Measurements from ENCODE around the gene CDK2AP2.
"Not testable (repeated sequence)": the region's sequence is repeated elsewhere in the genome, so short reads cannot be mapped to it uniquely, and the experiment has no call there.

Gene CDK2AP2

DNA sequence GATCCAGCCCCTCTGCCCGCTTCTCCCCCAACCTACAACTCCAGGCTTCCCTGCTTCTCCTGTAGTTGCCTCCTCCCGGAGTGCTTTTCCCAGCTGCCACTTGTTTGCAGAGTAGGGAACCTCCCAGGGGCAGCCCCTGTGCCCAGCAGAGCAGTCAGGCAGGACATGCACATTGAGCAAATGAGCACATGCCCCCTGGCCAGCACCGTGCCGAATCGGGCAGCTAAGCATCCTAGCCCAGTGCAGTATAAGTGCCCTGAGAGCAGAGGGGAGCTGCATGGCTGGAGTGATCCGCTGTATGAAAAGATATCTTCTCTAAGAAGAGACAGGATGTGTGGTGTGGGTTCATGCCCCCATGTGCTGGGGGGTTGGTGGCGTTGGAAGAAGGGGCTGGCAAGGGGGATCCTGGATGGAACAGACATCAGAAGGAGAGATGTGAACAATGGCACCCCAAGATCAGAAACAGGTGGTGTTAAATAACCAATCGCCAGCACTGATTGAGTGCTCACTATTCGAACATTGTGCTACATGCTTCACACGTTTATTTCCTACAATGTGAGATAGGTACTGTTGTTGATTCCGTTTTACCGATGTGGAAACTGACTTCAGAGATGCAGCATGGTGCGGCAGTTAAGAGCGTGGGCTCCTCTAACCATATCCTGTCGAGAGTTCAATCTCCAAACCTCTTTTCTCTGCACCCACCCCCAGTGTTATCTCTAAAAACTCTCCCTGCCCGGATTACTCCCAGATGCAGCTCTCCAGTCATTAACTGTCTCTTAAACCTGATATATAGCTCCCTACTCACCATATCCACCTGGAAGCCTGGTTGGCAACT, 23.9 kb downstream of the CDK2AP2 start:
- Histone ChIP-seq H3F3A (ENCODE audit: insufficient read depth, low read length) (0 out of 2 replicates have a peak, but pooled peaks cover 2% of the 10 kb centered on the region), H3K9me3 (ENCODE audit: low read length) (no peaks in the 10 kb centered on the region), H4K20me1 (ENCODE audit: insufficient read depth, low read length) (no peaks in the 10 kb centered on the region), H3K27me3 (ENCODE audit: insufficient read depth, low read length) (no peaks in the 10 kb centered on the region), H3K79me2 (ENCODE audit: insufficient read depth, low read length) (no peaks in the 10 kb centered on the region), H3K9me2 (ENCODE audit: low read depth, low read length) (no peaks in the 10 kb centered on the region), H3K4me1 (ENCODE audit: insufficient read depth, low read length, severe bottlenecking) (peaks cover 47% of the 10 kb centered on the region), H3K36me3 (ENCODE audit: insufficient read depth, low read length) (peaks cover 11% of the 10 kb centered on the region; the same call in 1 of the 2 replicates), H3K9ac (ENCODE audit: low read length) (peak overlapping the region; percentile 88), H3K4me3 (ENCODE audit: low read depth, low read length, poor library complexity, severe bottlenecking) (peak overlapping the region; percentile 56), H3K4me2 (ENCODE audit: low read length) (peak overlapping the region; percentile 99), H2AFZ (ENCODE audit: low read length) (no peak overlapping the region), H3K27ac (ENCODE audit: low read depth, low read length, poor library complexity, severe bottlenecking) (peak overlapping the region; percentile 91)
- no peak for TF ChIP-seq EZH2 (IDR thresholded peaks at IDR 0.05; ENCODE audit: borderline replicate concordance, low read length)
- TF ChIP-seq, protein P1, sequence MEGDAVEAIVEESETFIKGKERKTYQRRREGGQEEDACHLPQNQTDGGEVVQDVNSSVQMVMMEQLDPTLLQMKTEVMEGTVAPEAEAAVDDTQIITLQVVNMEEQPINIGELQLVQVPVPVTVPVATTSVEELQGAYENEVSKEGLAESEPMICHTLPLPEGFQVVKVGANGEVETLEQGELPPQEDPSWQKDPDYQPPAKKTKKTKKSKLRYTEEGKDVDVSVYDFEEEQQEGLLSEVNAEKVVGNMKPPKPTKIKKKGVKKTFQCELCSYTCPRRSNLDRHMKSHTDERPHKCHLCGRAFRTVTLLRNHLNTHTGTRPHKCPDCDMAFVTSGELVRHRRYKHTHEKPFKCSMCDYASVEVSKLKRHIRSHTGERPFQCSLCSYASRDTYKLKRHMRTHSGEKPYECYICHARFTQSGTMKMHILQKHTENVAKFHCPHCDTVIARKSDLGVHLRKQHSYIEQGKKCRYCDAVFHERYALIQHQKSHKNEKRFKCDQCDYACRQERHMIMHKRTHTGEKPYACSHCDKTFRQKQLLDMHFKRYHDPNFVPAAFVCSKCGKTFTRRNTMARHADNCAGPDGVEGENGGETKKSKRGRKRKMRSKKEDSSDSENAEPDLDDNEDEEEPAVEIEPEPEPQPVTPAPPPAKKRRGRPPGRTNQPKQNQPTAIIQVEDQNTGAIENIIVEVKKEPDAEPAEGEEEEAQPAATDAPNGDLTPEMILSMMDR (IDR thresholded peaks at IDR 0.05; ENCODE audit: low read length): no peak

DNA sequence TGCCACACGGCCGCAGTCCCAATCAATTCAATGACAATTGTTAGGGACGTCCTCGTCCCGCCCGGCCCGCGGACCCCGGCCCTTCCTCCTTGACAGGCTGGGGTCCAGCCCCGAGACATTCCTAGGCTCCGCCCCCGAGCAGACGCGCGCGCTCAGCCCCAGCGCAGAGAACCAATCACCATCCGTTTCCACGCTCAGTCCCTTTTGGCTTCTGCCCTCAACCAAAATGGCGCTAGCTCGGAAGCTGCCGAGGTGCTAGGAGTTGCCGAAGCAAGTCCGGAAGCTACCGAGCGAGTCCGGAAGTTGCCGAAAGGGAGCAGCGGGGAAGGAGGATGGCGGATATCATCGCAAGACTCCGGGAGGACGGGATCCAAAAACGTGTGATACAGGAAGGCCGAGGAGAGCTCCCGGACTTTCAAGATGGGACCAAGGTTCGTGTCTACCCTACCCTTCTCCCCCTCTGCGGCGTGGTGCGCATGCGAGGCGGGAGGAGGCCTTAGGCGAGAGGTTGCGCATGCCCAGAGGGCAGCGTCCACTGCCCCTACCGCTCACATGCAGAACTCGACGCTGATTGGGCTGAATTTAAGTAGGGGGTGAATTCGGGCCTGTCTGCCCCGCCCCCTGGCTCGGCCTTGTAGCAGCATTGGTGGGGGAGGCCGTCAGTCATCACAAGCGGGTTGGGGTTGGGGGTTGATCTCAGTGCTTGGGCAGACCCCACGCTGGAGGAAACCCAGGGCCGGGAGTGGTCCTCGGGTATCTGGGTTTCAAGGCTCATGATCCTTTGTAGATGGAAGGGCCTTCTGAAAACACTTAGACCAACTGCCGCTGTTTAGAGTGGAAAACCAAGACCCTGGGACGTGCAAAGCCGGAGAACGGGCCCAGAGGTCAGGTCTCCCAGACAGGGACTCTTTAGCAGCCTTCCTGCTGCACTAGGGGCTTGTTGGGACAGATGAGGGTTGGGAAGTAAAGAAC, 24.8 kb downstream of the CDK2AP2 start, which contains the start of gene AIP:
AIP (plus strand) TSS at position 200 of the 972 bp plus-strand sequence; CDS start at position 333, 133 bp downstream.
- Histone ChIP-seq H3K79me2 (ENCODE audit: insufficient read depth, low read length) (no peaks in the 10 kb centered on the region), H3K9me3 (ENCODE audit: low read length) (no peaks in the 10 kb centered on the region), H3K4me2 (ENCODE audit: low read length) (peak within 1 kb of the TSS; percentile 99), H3K9me2 (ENCODE audit: low read depth, low read length) (no peaks in the 10 kb centered on the region), H3K9ac (ENCODE audit: low read length) (peak within 1 kb of the TSS; percentile 88), H3K27me3 (ENCODE audit: insufficient read depth, low read length) (no peaks in the 10 kb centered on the region), H3F3A (ENCODE audit: insufficient read depth, low read length) (0 out of 2 replicates have a peak, but pooled peaks cover 2% of the 10 kb centered on the region), H3K27ac (ENCODE audit: low read depth, low read length, poor library complexity, severe bottlenecking) (peak within 1 kb of the TSS; percentile 91), H4K20me1 (ENCODE audit: insufficient read depth, low read length) (no peaks in the 10 kb centered on the region), H3K4me3 (ENCODE audit: low read depth, low read length, poor library complexity, severe bottlenecking) (peak within 1 kb of the TSS; percentile 56), H3K4me1 (ENCODE audit: insufficient read depth, low read length, severe bottlenecking) (peaks cover 47% of the 10 kb centered on the region), H2AFZ (ENCODE audit: low read length) (0 out of 2 replicates have a peak within 1 kb of the TSS, but pooled peaks have one; percentile 8), H3K36me3 (ENCODE audit: insufficient read depth, low read length) (peaks cover 7% of the 10 kb centered on the region; the same call in 1 of the 2 replicates)
- TF ChIP-seq, protein P1 (IDR thresholded peaks at IDR 0.05; ENCODE audit: low read length): no peak
- TF ChIP-seq EZH2 (IDR thresholded peaks at IDR 0.05; ENCODE audit: borderline replicate concordance, low read length): no peak

DNA sequence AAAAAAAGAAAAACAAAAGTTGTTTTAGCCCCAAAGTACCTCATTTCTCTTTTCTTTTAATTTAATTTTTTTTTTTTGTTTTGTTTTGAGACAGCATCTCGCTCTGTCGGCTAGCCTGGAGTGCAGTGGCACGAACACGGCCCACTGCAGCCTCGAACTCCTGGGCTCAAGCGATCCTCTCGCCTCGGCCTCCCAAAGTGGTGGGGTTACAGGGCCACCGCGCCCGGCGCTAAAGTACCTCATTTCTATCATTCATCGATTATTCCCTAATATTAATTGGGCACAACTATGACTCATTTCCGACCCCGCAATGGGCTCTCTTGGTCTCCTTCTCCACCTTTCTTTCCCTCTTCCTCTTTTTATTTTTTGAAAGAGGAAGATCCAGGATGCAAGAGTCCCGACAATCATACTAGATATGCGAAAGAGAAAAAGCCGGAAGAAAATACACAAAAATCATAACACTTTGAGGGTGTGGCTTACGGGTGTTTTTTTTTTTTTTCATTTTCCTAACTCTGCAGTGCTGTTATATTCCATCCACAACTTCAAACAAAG, 25.6 kb downstream of the CDK2AP2 start:
- peak overlapping the region; percentile 91 for H3K27ac ChIP-seq (ENCODE audit: low read depth, low read length, poor library complexity, severe bottlenecking)
- 0 out of 2 replicates have a peak overlapping the region, but pooled peaks have one; percentile 8 for H2AFZ ChIP-seq (ENCODE audit: low read length)
- no peaks in the 10 kb centered on the region for H3K27me3 ChIP-seq (ENCODE audit: insufficient read depth, low read length)
- peak overlapping the region; percentile 99 for H3K4me2 ChIP-seq (ENCODE audit: low read length)
- H3K9ac ChIP-seq (ENCODE audit: low read length): peak overlapping the region; percentile 88
- H3K9me3 ChIP-seq (ENCODE audit: low read length): no peaks in the 10 kb centered on the region
- H4K20me1 ChIP-seq (ENCODE audit: insufficient read depth, low read length): no peaks in the 10 kb centered on the region
- peaks cover 47% of the 10 kb centered on the region for H3K4me1 ChIP-seq (ENCODE audit: insufficient read depth, low read length, severe bottlenecking)
- H3K79me2 ChIP-seq (ENCODE audit: insufficient read depth, low read length): no peaks in the 10 kb centered on the region
- H3K9me2 ChIP-seq (ENCODE audit: low read depth, low read length): no peaks in the 10 kb centered on the region
- TF ChIP-seq, protein P1 (IDR thresholded peaks at IDR 0.05; ENCODE audit: low read length): no peak
- TF ChIP-seq EZH2 (IDR thresholded peaks at IDR 0.05; ENCODE audit: borderline replicate concordance, low read length): no peak
- H3K4me3 ChIP-seq (ENCODE audit: low read depth, low read length, poor library complexity, severe bottlenecking): peak overlapping the region; percentile 56
- 0 out of 2 replicates have a peak, but pooled peaks cover 2% of the 10 kb centered on the region for H3F3A ChIP-seq (ENCODE audit: insufficient read depth, low read length)
- no peaks in the 10 kb centered on the region; the same call in 1 of the 2 replicates for H3K36me3 ChIP-seq (ENCODE audit: insufficient read depth, low read length)

DNA sequence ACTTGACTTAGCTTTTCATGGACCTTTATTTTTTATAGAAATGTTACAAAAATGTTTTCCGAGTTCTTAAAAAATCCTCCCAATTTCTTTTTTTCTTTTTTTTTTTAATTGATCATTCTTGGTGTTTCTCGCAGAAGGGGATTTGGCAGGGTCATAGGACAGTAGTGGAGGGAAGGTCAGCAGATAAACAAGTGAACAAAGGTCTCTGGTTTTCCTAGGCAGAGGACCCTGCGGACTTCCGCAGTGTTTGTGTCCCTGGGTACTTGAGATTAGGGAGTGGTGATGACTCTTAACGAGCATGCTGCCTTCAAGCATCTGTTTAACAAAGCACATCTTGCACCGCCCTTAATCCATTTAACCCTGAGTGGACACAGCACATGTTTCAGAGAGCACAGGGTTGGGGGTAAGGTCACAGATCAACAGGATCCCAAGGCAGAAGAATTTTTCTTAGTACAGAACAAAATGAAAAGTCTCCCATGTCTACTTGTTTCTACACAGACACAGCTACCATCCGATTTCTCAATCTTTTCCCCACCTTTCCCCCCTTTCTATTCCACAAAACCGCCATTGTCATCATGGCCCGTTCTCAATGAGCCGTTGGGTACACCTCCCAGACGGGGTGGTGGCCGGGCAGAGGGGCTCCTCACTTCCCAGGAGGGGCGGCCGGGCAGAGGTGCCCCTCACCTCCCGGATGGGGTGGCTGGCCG, 30.5 kb downstream of the CDK2AP2 start:
- H3F3A ChIP-seq (ENCODE audit: insufficient read depth, low read length); H3K4me2 ChIP-seq (ENCODE audit: low read length); H3K27me3 ChIP-seq (ENCODE audit: insufficient read depth, low read length); H3K9me3 ChIP-seq (ENCODE audit: low read length); H3K27ac ChIP-seq (ENCODE audit: low read depth, low read length, poor library complexity, severe bottlenecking); H3K4me3 ChIP-seq (ENCODE audit: low read depth, low read length, poor library complexity, severe bottlenecking); H3K9ac ChIP-seq (ENCODE audit: low read length); H2AFZ ChIP-seq (ENCODE audit: low read length); H3K9me2 ChIP-seq (ENCODE audit: low read depth, low read length); H3K79me2 ChIP-seq (ENCODE audit: insufficient read depth, low read length); H3K4me1 ChIP-seq (ENCODE audit: insufficient read depth, low read length, severe bottlenecking); H4K20me1 ChIP-seq (ENCODE audit: insufficient read depth, low read length); H3K36me3 ChIP-seq (ENCODE audit: insufficient read depth, low read length): not testable (repeated sequence)
